PFSK-1 (cell line): ENCODE results near the gene ANKRD60.

Experiments
- FOXP2 ChIP-seq: optimal IDR thresholded peaks from 2 replicates; pipeline ENCODE3; 2011; ENCODE audit warnings: borderline replicate concordance, control low read depth, inconsistent platforms; ENCODE audit not compliant: insufficient read depth; ENCODE audit errors: extremely low read length, extremely low read depth
- POLR2AphosphoS5 ChIP-seq: IDR thresholded peaks from 2 replicates; pipeline ENCODE4 v1.6.1; 2012; ENCODE audit warnings: low read depth, mild to moderate bottlenecking, control low read depth, low read length, moderate library complexity
- REST ChIP-seq, 2 experiments: IDR thresholded peaks; 2 replicates each; pipeline versions ENCODE4 v1.6.1 to v1.8.0; 2011 to 2012; ENCODE audit warnings: low read depth in 2 of 2, low read length in 2 of 2, control low read depth in 1 of 2, inconsistent platforms in 1 of 2, mild to moderate bottlenecking in 1 of 2, moderate library complexity in 1 of 2; ENCODE audit not compliant: insufficient read depth in 1 of 2
- SIN3A ChIP-seq: IDR thresholded peaks from 2 replicates; pipeline ENCODE4 v1.6.1; 2012; ENCODE audit warnings: mild to moderate bottlenecking, low read length, moderate library complexity, borderline replicate concordance; ENCODE audit not compliant: insufficient read depth
- TAF1 ChIP-seq: IDR thresholded peaks from 2 replicates; pipeline ENCODE4 v1.6.1; 2012; ENCODE audit warnings: low read length, control low read depth, borderline replicate concordance; ENCODE audit not compliant: insufficient read depth

ANKRD60 gene

GRCh38 chr20:58227391-58228102 lies 906 bp downstream of the ANKRD60 start:
- TF ChIP-seq FOXP2: no peak
- no peak for TF ChIP-seq REST (IDR thresholded peaks at IDR 0.05; ENCODE audit: insufficient read depth in 1 of 2, low read depth in 2 of 2, low read length in 2 of 2)
- no peak for TF ChIP-seq SIN3A
- TF ChIP-seq TAF1: no peak
- TF ChIP-seq POLR2AphosphoS5: no peak

- TF ChIP-seq SIN3A (no peak), POLR2AphosphoS5 (no peak), FOXP2 (no peak), TAF1 (no peak), REST (IDR thresholded peaks at IDR 0.05; ENCODE audit: insufficient read depth in 1 of 2, low read depth in 2 of 2, low read length in 2 of 2) (no peak)
Observed at GRCh38 chr20:58225452-58226200, 2.8 kb downstream of the ANKRD60 start.

- TF ChIP-seq POLR2AphosphoS5 (no peak), TAF1 (no peak), SIN3A (no peak), FOXP2 (no peak), REST (IDR thresholded peaks at IDR 0.05; ENCODE audit: insufficient read depth in 1 of 2, low read depth in 2 of 2, low read length in 2 of 2) (no peak)
Observed at GRCh38 chr20:58224974-58225373, 3.5 kb downstream of the ANKRD60 start.

- TF ChIP-seq REST (IDR thresholded peaks at IDR 0.05; ENCODE audit: insufficient read depth in 1 of 2, low read depth in 2 of 2, low read length in 2 of 2) (no peak), TAF1 (no peak), SIN3A (no peak), FOXP2 (no peak), POLR2AphosphoS5 (no peak)
Observed at GRCh38 chr20:58224097-58224496, 4.4 kb downstream of the ANKRD60 start.
